HepG2 (cell line): Measurements from ENCODE around the gene MRFAP1L1. TPM values are rescaled to one million over a fixed set of nuclear protein-coding genes. Genes with fewer than 3 reads are reported as not detected.

Experiments used
- ATAC-seq: fragments of 200-7000 bp; cut with Tn5 transposase; 3 replicates; pipeline ENCODE4 v1.9.1; 2020; ENCODE audit warnings: mild to moderate bottlenecking, moderate library complexity
- BruUV-seq: library from RNA; stranded (reverse); fragments of 400-500 nt; replicated peaks from 2 replicates; lab custom pipeline; 2021; lab: Mats Ljungman, UMichigan
- CTCF ChIA-PET: fragments of 300-600 bp; formaldehyde crosslinking; extraction: SDS; loops from one replicate; lab custom pipeline; 2021; ENCODE audit warnings: low total read pairs, inconsistent platforms, low intra/inter-chr PET ratio; lab: Yijun Ruan, JAX
- POLR2A ChIA-PET: fragments of 350-600 bp; sonication (Branson Sonifier 250); formaldehyde crosslinking; loops from one replicate; lab custom pipeline; 2020; ENCODE audit warnings: antibody characterized with exemption, inconsistent platforms; lab: Yijun Ruan, JAX
- DNase-seq: peaks from one replicate; pipeline ENCODE4 v3.0.0-alpha.2; 2015; ENCODE audit warnings: low spot score
- FAIRE-seq: peaks from 3 replicates; lab custom pipeline; 2011; peaks lifted over from hg19 to GRCh38; lab: Jason Lieb, UNC
- H2AFZ ChIP-seq: one replicate; pipeline ENCODE4 v1.6.1; 2011; ENCODE audit warnings: low read length, inconsistent platforms
- H3K27ac ChIP-seq: fragments of 300-600 bp; 3 replicates; pipeline ENCODE4 v1.8.0; 2011; ENCODE audit warnings: mixed run types, mild to moderate bottlenecking, mixed read lengths, low read length, inconsistent platforms; ENCODE audit not compliant: insufficient read depth; ENCODE audit errors: extremely low read length
- H3K27me3 ChIP-seq, 2 experiments: fragments of 200-600 bp in 1 of 2; 2 replicates in 1 of 2; 3 replicates in 1 of 2; pipeline versions ENCODE4 v1.6.0 to v1.8.0; 2011; ENCODE audit warnings: low read length in 2 of 2, mild to moderate bottlenecking in 2 of 2, moderate library complexity in 2 of 2, inconsistent platforms in 1 of 2; ENCODE audit not compliant: insufficient read depth in 2 of 2, control insufficient read depth in 1 of 2
- H3K36me3 ChIP-seq, 2 experiments: fragments of 200-600 bp in 1 of 2; replicated peaks in 1 of 2; 2 replicates in 1 of 2; 3 replicates in 1 of 2; pipeline versions ENCODE4 v1.5.1 to v1.8.0; 2011; ENCODE audit warnings: low read length in 2 of 2, inconsistent platforms in 1 of 2; ENCODE audit not compliant: insufficient read depth in 2 of 2, control insufficient read depth in 1 of 2
- H3K4me1 ChIP-seq: 2 replicates; pipeline ENCODE4 v1.5.1; 2012; ENCODE audit warnings: low read length, inconsistent platforms; ENCODE audit not compliant: insufficient read depth
- H3K4me2 ChIP-seq: 2 replicates; pipeline ENCODE4 v1.6.0; 2011; ENCODE audit warnings: low read depth, low read length, inconsistent platforms
- H3K4me3 ChIP-seq, 3 experiments: fragments of 200-600 bp in 1 of 3; sonication (generic), shearing (Covaris generic) in 1 of 3; replicated peaks in 1 of 3; 2 replicates each; pipeline ENCODE4 v1.5.1; 2011 to 2016; ENCODE audit warnings: low read length in 3 of 3, inconsistent platforms in 2 of 3, low read depth in 2 of 3, mild to moderate bottlenecking in 2 of 3, control low read depth in 1 of 3, mixed read lengths in 1 of 3; ENCODE audit not compliant: insufficient read depth in 1 of 3
- H3K79me2 ChIP-seq: one replicate; pipeline ENCODE4 v1.6.1; 2011; ENCODE audit warnings: low read length, inconsistent platforms; ENCODE audit not compliant: insufficient read depth
- H3K9ac ChIP-seq: 2 replicates; pipeline ENCODE4 v1.6.0; 2011; ENCODE audit warnings: mild to moderate bottlenecking, low read depth, low read length, inconsistent platforms; ENCODE audit not compliant: insufficient read depth
- H3K9me3 ChIP-seq: 2 replicates; pipeline ENCODE4 v1.5.1; 2012; ENCODE audit warnings: mild to moderate bottlenecking, low read length
- H4K20me1 ChIP-seq: 2 replicates; pipeline ENCODE4 v1.6.0; 2011; ENCODE audit warnings: inconsistent platforms, mild to moderate bottlenecking, low read length, moderate library complexity; ENCODE audit not compliant: insufficient read depth
- CBFB ChIP-seq: sonication (generic); formaldehyde crosslinking; IDR thresholded peaks from 2 replicates; pipeline ENCODE4 v1.4.0; 2020; ENCODE audit warnings: missing genetic modification reagents
- CREB1 ChIP-seq, 2 experiments: fragments of 450-650 bp in 1 of 2; IDR thresholded peaks; 2 replicates each; pipeline ENCODE4 v1.6.1; 2016 to 2017; ENCODE audit warnings: control low read depth in 1 of 2, mild to moderate bottlenecking in 1 of 2, missing compliant biosample characterization in 1 of 2, missing genetic modification characterization in 1 of 2
- CTCF ChIP-seq: sonication (generic); formaldehyde crosslinking; IDR thresholded peaks from 2 replicates; pipeline ENCODE4 v1.5.0; 2020; ENCODE audit warnings: mild to moderate bottlenecking, missing genetic modification reagents, moderate library complexity
- FOSL2 ChIP-seq: sonication (generic); formaldehyde crosslinking; IDR thresholded peaks from 2 replicates; pipeline ENCODE4 v1.4.0; 2020; ENCODE audit warnings: missing genetic modification reagents
- FOXA1 ChIP-seq, 2 experiments: fragments of 450-650 bp in 1 of 2; sonication (generic) in 1 of 2; formaldehyde crosslinking in 1 of 2; IDR thresholded peaks; 2 replicates each; pipeline versions ENCODE4 v1.4.0 to v1.6.1; 2016 to 2020; ENCODE audit warnings: missing genetic modification reagents in 1 of 2
- JDP2 ChIP-seq: sonication (generic); formaldehyde crosslinking; IDR thresholded peaks from 2 replicates; pipeline ENCODE4 v1.8.1; 2022; ENCODE audit warnings: missing genetic modification reagents, borderline replicate concordance
- MIER3 ChIP-seq: IDR thresholded peaks from 2 replicates; pipeline ENCODE4 v1.6.1; 2016; ENCODE audit warnings: missing compliant biosample characterization, borderline replicate concordance
- U2AF2 ChIP-seq: fragments of 200-400 bp; formaldehyde crosslinking; IDR thresholded peaks from 2 replicates; pipeline ENCODE4 v1.6.1; 2017; ENCODE audit warnings: low read depth, mild to moderate bottlenecking, low read length
- XRCC5 ChIP-seq: fragments of 200-400 bp; formaldehyde crosslinking; optimal IDR thresholded peaks from 2 replicates; pipeline ENCODE3; 2017; ENCODE audit warnings: mild to moderate bottlenecking, low read length
- WGBS: methylation state at CpG from one replicate; pipeline ENCODE4 v1.1.6; 2017; ENCODE audit warnings: low lambda C conversion rate; 5-methylcytosine and 5-hydroxymethylcytosine counted together
- in situ Hi-C: cut with HindIII; loops from 2 replicates; pipeline ENCODE4 v1.10.0; 2017; ENCODE audit warnings: low pct_unique_long_range_greater_than_20kb; ENCODE audit not compliant: extremely low pct_ligation_motif_present
- intact Hi-C: fragments of 100-400 bp; cut with micrococcal nuclease; formaldehyde crosslinking; loops from one replicate; pipeline ENCODE4 v1.10.0; 2022; ENCODE audit not compliant: unreplicated experiment
- polyA plus RNA-seq, 8 experiments: library from polyadenylated mRNA; depleted of rRNA in 3 of 8; stranded (reverse) in 7 of 8; unstranded in 1 of 8; fragments of >200 nt; fragmentation: Illumina TruSeq in 4 of 8; extraction: Trizol in 4 of 8; gene quantifications; 2 replicates each; pipeline versions ENCODE4 v1.2.1 to v1.2.3, GENCODE V29; 2011 to 2016; ENCODE audit warnings: low read depth in 4 of 8, missing spikeins in 1 of 8, mixed read lengths in 1 of 8; ENCODE audit not compliant: insufficient read depth in 1 of 8
- total RNA-seq, 5 experiments: library from RNA; depleted of rRNA; stranded (reverse); fragments of >200 nt; fragmentation: Illumina TruSeq; extraction: Trizol; gene quantifications; 2 replicates each; pipeline ENCODE4 v1.2.3, GENCODE V29; 2016; ENCODE audit warnings: low read depth in 1 of 5
- TF ChIP-seq, protein P1 (sequence below): sonication (generic); formaldehyde crosslinking; IDR thresholded peaks from 2 replicates; pipeline ENCODE4 v1.4.0; 2020; ENCODE audit warnings: missing genetic modification reagents, borderline replicate concordance
- TF ChIP-seq, protein P2 (sequence below), 2 experiments: sonication (generic) in 1 of 2; formaldehyde crosslinking in 1 of 2; IDR thresholded peaks; 2 replicates each; pipeline versions ENCODE4 v1.4.0 to v1.6.1; 2018 to 2020; ENCODE audit warnings: missing genetic modification reagents in 2 of 2, borderline replicate concordance in 1 of 2, low read depth in 1 of 2, mild to moderate bottlenecking in 1 of 2, missing biosample characterization in 1 of 2

The MRFAP1L1 gene
- total and polyA plus RNA-seq, 2 of the 13 experiments (the other 11 are each of a cell fraction or from before 2014, with no cell fraction given), result 44.8 to 76.6 TPM

GRCh38 chr4:6688879-6689505 is 20.7 kb downstream of the MRFAP1L1 start (continued):
- TF ChIP-seq FOXA1 (IDR thresholded peaks at IDR 0.05), result no peak
- TF ChIP-seq FOXA1 (CRISPR knock-in tag; IDR thresholded peaks at IDR 0.05), result peak; percentile 36
- no peak for TF ChIP-seq U2AF2
- TF ChIP-seq FOSL2 (CRISPR knock-in tag), result peak; percentile 97
- peak; percentile 14 for TF ChIP-seq XRCC5

DNA sequence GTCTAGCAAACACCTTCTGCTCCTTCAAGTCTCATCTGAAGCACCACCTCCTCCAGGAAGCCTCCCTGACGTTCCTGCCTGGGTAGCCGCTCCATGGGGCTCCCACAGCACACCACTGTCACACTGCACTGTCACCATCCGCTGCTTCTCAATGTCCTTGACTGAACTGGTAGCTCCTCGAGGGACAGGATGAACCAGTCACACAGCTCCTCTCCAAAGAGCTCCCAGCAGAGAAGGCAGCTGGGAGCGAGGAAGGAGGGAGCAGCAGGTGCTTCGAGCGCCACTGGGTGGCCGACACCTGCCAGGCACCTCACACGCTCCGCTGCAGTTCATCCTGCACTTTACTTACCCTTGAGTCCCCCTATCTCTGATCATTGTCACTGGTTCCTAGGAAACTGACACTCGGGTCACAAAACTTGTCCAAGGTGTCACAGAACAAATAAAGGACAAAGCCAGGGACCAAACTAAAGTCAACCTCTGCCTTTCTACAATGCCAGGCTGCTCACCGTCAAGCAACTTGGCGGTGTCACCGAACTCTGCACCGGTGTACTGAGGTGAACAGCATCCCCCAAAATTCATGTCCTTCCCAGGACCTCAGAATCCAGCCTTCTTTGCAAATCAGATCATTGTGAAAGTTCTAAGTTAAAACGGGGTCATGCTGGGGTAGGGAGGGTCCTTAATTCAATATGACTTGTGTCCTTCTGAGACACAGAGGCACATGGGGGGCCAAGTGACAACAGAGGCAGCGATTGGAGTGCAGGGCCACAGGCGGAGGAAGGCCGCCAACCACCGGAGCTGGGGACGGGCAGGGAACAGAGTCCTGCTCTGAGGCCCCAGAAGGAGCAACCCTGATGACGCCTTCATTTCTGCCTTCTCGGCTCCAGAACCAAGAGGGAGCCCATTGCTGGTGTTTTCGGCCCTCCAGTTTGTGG is 21.5 kb downstream of the MRFAP1L1 start:
- Histone ChIP-seq H3K4me3 (peak overlapping the region; percentile 49 to 74 (median 66); a peak in 5 of 6 replicates), H3K36me3 (no peaks in the 10 kb centered on the region), H3K27ac (peak overlapping the region; percentile 94), H3K9me3 (no peaks in the 10 kb centered on the region), H3K79me2 (peaks cover 7% of the 10 kb centered on the region), H3K4me1 (peaks cover 73% of the 10 kb centered on the region), H4K20me1 (no peaks in the 10 kb centered on the region), H3K9ac (peak overlapping the region; percentile 75), H2AFZ (no peak overlapping the region), H3K4me2 (peak overlapping the region; percentile 91), H3K27me3 (no peaks in the 10 kb centered on the region)
- intact Hi-C loops (loop anchor here (2.0 to 10.0 kb wide), 3 partner anchors 13 to 63 kb away; partner anchors contain the start of gene MRFAP1), in situ Hi-C loops (no loop called here)
- 42% methylated on average over 17 of the region's 24 CpGs for WGBS
- BruUV-seq, result no TSS peak
- POLR2A ChIA-PET, result interaction anchor here (0.8 to 5.5 kb wide), 11 partner anchors 7 to 380 kb away, joined by 3 to 122 read pairs (median 5); partner anchors contain the start of genes BLOC1S4, GRPEL1, MRFAP1 and MRFAP1L1
- ATAC-seq (peak; percentile 29), FAIRE-seq (peak; percentile 71), DNase-seq (peak; percentile 57)
- CTCF ChIA-PET, result interaction anchor here (1.1 to 2.3 kb wide), 3 partner anchors 9 to 67 kb away, joined by 3 to 10 read pairs (median 4); a partner anchor contains a TSS
- TF ChIP-seq CREB1 (IDR thresholded peaks at IDR 0.05) (no peak), CREB1 (CRISPR knock-in tag; IDR thresholded peaks at IDR 0.05) (no peak), JDP2 (CRISPR knock-in tag) (no peak), CTCF (CRISPR knock-in tag) (peak; percentile 88), MIER3 (CRISPR knock-in tag) (no peak), CBFB (no peak)
- TF ChIP-seq, protein P1, sequence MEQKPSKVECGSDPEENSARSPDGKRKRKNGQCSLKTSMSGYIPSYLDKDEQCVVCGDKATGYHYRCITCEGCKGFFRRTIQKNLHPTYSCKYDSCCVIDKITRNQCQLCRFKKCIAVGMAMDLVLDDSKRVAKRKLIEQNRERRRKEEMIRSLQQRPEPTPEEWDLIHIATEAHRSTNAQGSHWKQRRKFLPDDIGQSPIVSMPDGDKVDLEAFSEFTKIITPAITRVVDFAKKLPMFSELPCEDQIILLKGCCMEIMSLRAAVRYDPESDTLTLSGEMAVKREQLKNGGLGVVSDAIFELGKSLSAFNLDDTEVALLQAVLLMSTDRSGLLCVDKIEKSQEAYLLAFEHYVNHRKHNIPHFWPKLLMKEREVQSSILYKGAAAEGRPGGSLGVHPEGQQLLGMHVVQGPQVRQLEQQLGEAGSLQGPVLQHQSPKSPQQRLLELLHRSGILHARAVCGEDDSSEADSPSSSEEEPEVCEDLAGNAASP (CRISPR knock-in tag), result 0 out of 2 replicates have a peak, but pooled peaks have one; percentile 2
- TF ChIP-seq, protein P2, sequence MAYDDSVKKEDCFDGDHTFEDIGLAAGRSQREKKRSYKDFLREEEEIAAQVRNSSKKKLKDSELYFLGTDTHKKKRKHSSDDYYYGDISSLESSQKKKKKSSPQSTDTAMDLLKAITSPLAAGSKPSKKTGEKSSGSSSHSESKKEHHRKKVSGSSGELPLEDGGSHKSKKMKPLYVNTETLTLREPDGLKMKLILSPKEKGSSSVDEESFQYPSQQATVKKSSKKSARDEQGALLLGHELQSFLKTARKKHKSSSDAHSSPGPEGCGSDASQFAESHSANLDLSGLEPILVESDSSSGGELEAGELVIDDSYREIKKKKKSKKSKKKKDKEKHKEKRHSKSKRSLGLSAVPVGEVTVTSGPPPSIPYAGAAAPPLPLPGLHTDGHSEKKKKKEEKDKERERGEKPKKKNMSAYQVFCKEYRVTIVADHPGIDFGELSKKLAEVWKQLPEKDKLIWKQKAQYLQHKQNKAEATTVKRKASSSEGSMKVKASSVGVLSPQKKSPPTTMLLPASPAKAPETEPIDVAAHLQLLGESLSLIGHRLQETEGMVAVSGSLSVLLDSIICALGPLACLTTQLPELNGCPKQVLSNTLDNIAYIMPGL (CRISPR knock-in tag; IDR thresholded peaks at IDR 0.05; ENCODE audit: borderline replicate concordance in 1 of 2, low read depth in 1 of 2), result 0 out of 4 replicates have a peak, but pooled peaks of 1 of the 2 experiments have one; percentile 22
